Gastrocnemius medialis (tissue), 4 donors: ENCODE measurements around the gene RPRD1B. TPM values are rescaled to one million over a fixed set of nuclear protein-coding genes. Genes with fewer than 3 reads are reported as not detected.

Experiments used
- ATAC-seq, 2 donors: fragments of 150-250 bp; one replicate each; pipeline ENCODE4 v1.9.1; 2016
- DNase-seq, 2 donors: peaks; one replicate each; pipeline ENCODE4 v3.0.0-alpha.2; 2019
- H3K27ac ChIP-seq, 4 donors: fragments of 200-600 bp; sonication (generic); 1 replicate in 1 of 4; 2 replicates in 3 of 4; pipeline ENCODE4 v1.5.1; 2016 to 2018; ENCODE audit warnings: mild to moderate bottlenecking in 2 of 4, moderate library complexity in 1 of 4
- H3K27me3 ChIP-seq, 3 donors: fragments of 200-600 bp; sonication (generic) in 2 of 3; 1 replicate in 1 of 3; 2 replicates in 2 of 3; pipeline versions ENCODE4 v1.5.1 to v1.6.0; 2016 to 2019; ENCODE audit warnings: mild to moderate bottlenecking in 1 of 3, moderate library complexity in 1 of 3
- H3K36me3 ChIP-seq, 2 donors: fragments of 200-600 bp; sonication (generic) in 1 of 2; one replicate each; pipeline ENCODE4 v1.5.1; 2017 to 2018
- H3K4me1 ChIP-seq, 2 donors: fragments of 200-600 bp; sonication (generic) in 1 of 2; one replicate each; pipeline ENCODE4 v1.5.1; 2016 to 2017; ENCODE audit warnings: mild to moderate bottlenecking in 2 of 2
- H3K4me3 ChIP-seq, 4 donors: fragments of 200-600 bp; sonication (generic) in 3 of 4; 1 replicate in 1 of 4; 2 replicates in 3 of 4; pipeline ENCODE4 v1.5.1; 2016 to 2019; ENCODE audit warnings: mild to moderate bottlenecking in 2 of 4
- H3K9me3 ChIP-seq, 3 donors: fragments of 200-600 bp; sonication (generic) in 2 of 3; 1 replicate in 1 of 3; 2 replicates in 2 of 3; pipeline ENCODE4 v1.5.1; 2016 to 2019
- CTCF ChIP-seq, 5 experiments: fragments of 450-650 bp in 3 of 5; fragments of 200-600 bp in 2 of 5; sonication (generic) in 2 of 5; IDR thresholded peaks in 4 of 5; conservative IDR thresholded peaks in 1 of 5; 1 replicate in 4 of 5; 2 replicates in 1 of 5; pipeline ENCODE4 v1.5.1; 2016 to 2019; ENCODE audit warnings: antibody characterized with exemption in 5 of 5, mild to moderate bottlenecking in 3 of 5, moderate library complexity in 3 of 5
- POLR2A ChIP-seq, 2 donors: fragments of 450-650 bp; IDR thresholded peaks; one replicate each; pipeline ENCODE4 v1.6.1; 2017; ENCODE audit warnings: antibody characterized with exemption in 2 of 2, mild to moderate bottlenecking in 2 of 2, moderate library complexity in 2 of 2
- in situ Hi-C, 4 donors: fragments of 200-750 bp; cut with MboI; loops; one replicate each; pipeline versions ENCODE4 v1.15.0 to v1.8.0; 2017; ENCODE audit warnings: low sequenced_read_pairs in 4 of 4
- intact Hi-C: fragments of 100-400 bp; cut with DNase I; formaldehyde crosslinking; loops from one replicate; pipeline ENCODE4 v1.15.1; 2023; ENCODE audit warnings: low total_unique reads
- total RNA-seq, 4 donors: library from RNA; depleted of rRNA; stranded (reverse); fragments of >200 nt; gene quantifications; one replicate each; pipeline versions ENCODE4 v1.1.0 to v1.2.3, GENCODE V29; 2016

The RPRD1B gene
- total RNA-seq, 4 donors from 2014 or later, result 25.2 to 61.0 (median 40.6) TPM

DNA sequence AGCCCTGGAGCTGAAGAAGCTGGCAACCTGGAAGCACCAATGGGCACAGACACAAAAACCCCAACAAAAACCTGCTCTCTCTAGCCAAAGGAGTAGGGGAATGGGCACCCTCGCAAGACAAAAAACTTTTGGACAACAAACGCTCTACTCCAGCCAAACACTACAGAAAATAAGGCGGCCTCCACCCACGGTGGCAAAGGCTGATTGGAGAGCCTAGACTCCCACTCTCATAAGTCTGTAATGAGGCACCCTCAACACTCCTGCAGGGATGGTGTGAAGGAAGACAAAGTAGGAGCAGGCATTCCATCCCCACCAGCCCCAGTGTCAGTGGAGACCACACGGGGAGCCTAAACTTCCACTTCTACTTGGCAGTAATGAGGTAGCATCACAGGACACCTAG is 9.1 kb upstream of the RPRD1B start:
- intact Hi-C loops, result no loop called here

GRCh38 chr20:38029453-38029852 is 4.1 kb upstream of the RPRD1B start:
- H3K27me3 ChIP-seq, result no peaks in the 10 kb centered on the region
- H3K36me3 ChIP-seq, result no peaks in the 10 kb centered on the region

More for the DNA sequence above, 9.1 kb upstream of the RPRD1B start:
- Histone ChIP-seq H3K4me3 (no peak overlapping the region), H3K9me3 (no peaks in the 10 kb centered on the region), H3K27ac (no peak overlapping the region), H3K4me1 (peaks cover 37 to 40% of the 10 kb centered on the region in 2 donors), H3K36me3 (no peaks in the 10 kb centered on the region), H3K27me3 (no peaks in the 10 kb centered on the region)
- in situ Hi-C loops, result no loop called here
- TF ChIP-seq CTCF (IDR thresholded peaks at IDR 0.05 in 4 of 5, conservative IDR thresholded peaks at IDR 0.05 in 1 of 5) (no peak), POLR2A (IDR thresholded peaks at IDR 0.05) (no peak)
- DNase-seq (no peak), ATAC-seq (no peak)

GRCh38 chr20:38031957-38032356 is 1.6 kb upstream of the RPRD1B start:
- intact Hi-C loops, result loop anchor here (2.0 kb wide), 1 partner anchor 43 kb away; no protein-coding TSS in a partner anchor
- peak overlapping the region in 3 of 4 donors; percentile 77 to 98 (median 92) for H3K4me3 ChIP-seq

More at GRCh38 chr20:38029453-38029852, 4.1 kb upstream of the RPRD1B start:
- intact Hi-C loops (no loop called here), in situ Hi-C loops (loop anchor here in 1 of 4 donors (25.0 kb wide), 1 partner anchor 408 kb away; the partner anchor contains the start of gene SNHG17)
- no peak for ATAC-seq
- TF ChIP-seq POLR2A (IDR thresholded peaks at IDR 0.05) (no peak), CTCF (IDR thresholded peaks at IDR 0.05 in 4 of 5, conservative IDR thresholded peaks at IDR 0.05 in 1 of 5) (no peak)
- Histone ChIP-seq H3K4me1 (peaks cover 31 to 33% of the 10 kb centered on the region in 2 donors), H3K9me3 (no peaks in the 10 kb centered on the region), H3K27ac (no peak overlapping the region), H3K4me3 (no peak overlapping the region)
- DNase-seq, result no peak

DNA sequence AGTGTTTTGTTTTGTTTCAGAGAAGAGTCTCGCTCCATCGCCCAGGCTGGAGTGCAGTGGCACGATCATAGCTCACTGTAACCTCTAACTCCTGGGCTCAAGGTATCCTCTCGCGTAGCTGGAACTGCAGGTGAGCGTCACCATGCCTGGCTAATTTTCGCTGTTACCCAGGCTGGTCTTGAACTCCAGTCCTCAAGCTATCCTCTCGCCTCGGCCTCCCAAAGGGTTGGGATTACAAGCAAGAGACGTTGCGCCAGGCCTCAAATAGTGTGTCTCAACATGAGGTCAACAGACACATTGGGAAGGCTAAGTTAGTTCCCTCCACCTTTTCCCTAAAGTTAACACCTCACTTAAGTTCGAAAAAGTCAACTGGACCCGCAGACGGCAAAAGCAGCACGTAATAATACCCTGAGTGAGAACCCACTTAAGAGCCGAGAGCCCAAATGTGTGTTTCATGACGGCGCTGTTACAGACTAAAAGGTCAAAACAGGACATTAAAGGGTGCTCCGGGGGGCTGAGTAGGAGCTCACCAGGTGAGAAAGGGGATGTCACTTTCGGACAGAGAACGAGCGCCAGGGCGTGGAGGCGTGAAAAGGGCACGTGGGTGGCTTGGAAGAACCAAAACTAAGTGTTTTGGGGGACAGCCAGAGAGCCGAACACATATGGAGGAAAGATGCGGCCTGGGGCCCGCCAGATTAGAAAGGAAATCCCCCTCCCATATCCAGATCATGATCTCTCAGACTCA is 789 bp upstream of the RPRD1B start:
- no peak for TF ChIP-seq CTCF (IDR thresholded peaks at IDR 0.05 in 4 of 5, conservative IDR thresholded peaks at IDR 0.05 in 1 of 5)
- TF ChIP-seq POLR2A (IDR thresholded peaks at IDR 0.05), result no peak
- H3K36me3 ChIP-seq, result peaks cover 0 to 9% of the 10 kb centered on the region in 2 donors
- H3K4me3 ChIP-seq, result peak overlapping the region; percentile 77 to 98 (median 92)
- ATAC-seq (peak; percentile 39 to 66), DNase-seq (peak; percentile 16 to 23)
- H3K9me3 ChIP-seq, result no peaks in the 10 kb centered on the region
- intact Hi-C loops, result loop anchor here (2.0 kb wide), 1 partner anchor 44 kb away; no protein-coding TSS in a partner anchor
- H3K27ac ChIP-seq, result peak overlapping the region; percentile 95 to 97 (median 96)
- H3K27me3 ChIP-seq, result no peaks in the 10 kb centered on the region
- peaks cover 55 to 58% of the 10 kb centered on the region in 2 donors for H3K4me1 ChIP-seq
- in situ Hi-C loops, result loop anchor here in 1 of 4 donors (25.0 kb wide), 1 partner anchor 405 kb away; the partner anchor contains the start of gene SNHG17

More at GRCh38 chr20:38031957-38032356, 1.6 kb upstream of the RPRD1B start:
- ATAC-seq (no peak), DNase-seq (no peak)
- in situ Hi-C loops, result loop anchor here in 1 of 4 donors (25.0 kb wide), 1 partner anchor 405 kb away; the partner anchor contains the start of gene SNHG17
- H3K27ac ChIP-seq, result peak overlapping the region in 2 of 4 donors; percentile 96
- no peaks in the 10 kb centered on the region for H3K9me3 ChIP-seq
- H3K36me3 ChIP-seq, result peaks cover 0 to 9% of the 10 kb centered on the region in 2 donors
- H3K4me1 ChIP-seq, result peaks cover 47 to 53% of the 10 kb centered on the region in 2 donors
- no peaks in the 10 kb centered on the region for H3K27me3 ChIP-seq
- TF ChIP-seq CTCF (IDR thresholded peaks at IDR 0.05 in 4 of 5, conservative IDR thresholded peaks at IDR 0.05 in 1 of 5) (no peak), POLR2A (IDR thresholded peaks at IDR 0.05) (no peak)
